Measurements from ENCODE around the gene TMEM18.

TMEM18 gene

GRCh38 chr2:719734-720133, 42.5 kb upstream of the TMEM18 start:
- no peak for TF ChIP-seq POLR2AphosphoS5 (IDR thresholded peaks at IDR 0.05; ENCODE audit: low read depth, low read length)
- no peak for TF ChIP-seq SIN3A (IDR thresholded peaks at IDR 0.05; ENCODE audit: borderline replicate concordance, insufficient read depth, low read length)
- no peak for TF ChIP-seq REST (IDR thresholded peaks at IDR 0.05; ENCODE audit: insufficient read depth in 1 of 2, low read depth in 2 of 2, low read length in 2 of 2)
- TF ChIP-seq FOXP2 (optimal IDR thresholded peaks at IDR 0.05; ENCODE audit: borderline replicate concordance, extremely low read depth, extremely low read length, insufficient read depth) = no peak
- no peak for TF ChIP-seq TAF1 (IDR thresholded peaks at IDR 0.05; ENCODE audit: borderline replicate concordance, insufficient read depth, low read length)

GRCh38 chr2:719191-719590, 42.0 kb upstream of the TMEM18 start:
- TF ChIP-seq TAF1 (IDR thresholded peaks at IDR 0.05; ENCODE audit: borderline replicate concordance, insufficient read depth, low read length) (no peak), POLR2AphosphoS5 (IDR thresholded peaks at IDR 0.05; ENCODE audit: low read depth, low read length) (no peak), SIN3A (IDR thresholded peaks at IDR 0.05; ENCODE audit: borderline replicate concordance, insufficient read depth, low read length) (no peak), REST (IDR thresholded peaks at IDR 0.05; ENCODE audit: insufficient read depth in 1 of 2, low read depth in 2 of 2, low read length in 2 of 2) (no peak), FOXP2 (optimal IDR thresholded peaks at IDR 0.05; ENCODE audit: borderline replicate concordance, extremely low read depth, extremely low read length, insufficient read depth) (no peak)

- TF ChIP-seq POLR2AphosphoS5 (IDR thresholded peaks at IDR 0.05; ENCODE audit: low read depth, low read length) (no peak), REST (IDR thresholded peaks at IDR 0.05; ENCODE audit: insufficient read depth in 1 of 2, low read depth in 2 of 2, low read length in 2 of 2) (no peak), TAF1 (IDR thresholded peaks at IDR 0.05; ENCODE audit: borderline replicate concordance, insufficient read depth, low read length) (no peak), SIN3A (IDR thresholded peaks at IDR 0.05; ENCODE audit: borderline replicate concordance, insufficient read depth, low read length) (no peak), FOXP2 (optimal IDR thresholded peaks at IDR 0.05; ENCODE audit: borderline replicate concordance, extremely low read depth, extremely low read length, insufficient read depth) (no peak)
Measured at GRCh38 chr2:717661-718060, 40.5 kb upstream of the TMEM18 start.

GRCh38 chr2:715854-716560, 38.8 kb upstream of the TMEM18 start:
- TF ChIP-seq REST (IDR thresholded peaks at IDR 0.05; ENCODE audit: insufficient read depth in 1 of 2, low read depth in 2 of 2, low read length in 2 of 2) = no peak
- TF ChIP-seq SIN3A (IDR thresholded peaks at IDR 0.05; ENCODE audit: borderline replicate concordance, insufficient read depth, low read length) = no peak
- no peak for TF ChIP-seq TAF1 (IDR thresholded peaks at IDR 0.05; ENCODE audit: borderline replicate concordance, insufficient read depth, low read length)
- no peak for TF ChIP-seq FOXP2 (optimal IDR thresholded peaks at IDR 0.05; ENCODE audit: borderline replicate concordance, extremely low read depth, extremely low read length, insufficient read depth)
- no peak for TF ChIP-seq POLR2AphosphoS5 (IDR thresholded peaks at IDR 0.05; ENCODE audit: low read depth, low read length)

Measured in PFSK-1 (cell line).